Skeletal muscle satellite cell (primary cell): ENCODE results near the gene FOXQ1.
"Not testable (repeated sequence)": the region's sequence is repeated elsewhere in the genome, so short reads cannot be mapped to it uniquely, and the experiment has no call there.

Experiments
- H3K27me3 ChIP-seq: 2 replicates; pipeline ENCODE4 v1.7.0; 2013; ENCODE audit warnings: low read length; ENCODE audit not compliant: control insufficient read depth, insufficient read depth
- H3K36me3 ChIP-seq: 2 replicates; pipeline ENCODE4 v1.7.0; 2013; ENCODE audit warnings: mild to moderate bottlenecking, control low read depth, low read length; ENCODE audit not compliant: insufficient read depth
- H3K4me1 ChIP-seq: 2 replicates; pipeline ENCODE4 v1.7.0; 2013; ENCODE audit warnings: low read length; ENCODE audit not compliant: control insufficient read depth, insufficient read depth
- H3K4me2 ChIP-seq: 2 replicates; pipeline ENCODE4 v1.7.0; 2013; ENCODE audit warnings: mild to moderate bottlenecking, low read length
- H3K4me3 ChIP-seq: 2 replicates; pipeline ENCODE4 v1.7.0; 2013; ENCODE audit warnings: low read length
- H3K9ac ChIP-seq: 2 replicates; pipeline ENCODE4 v1.7.0; 2013; ENCODE audit warnings: mild to moderate bottlenecking, low read depth, low read length, moderate library complexity
- H3K9me3 ChIP-seq: replicated peaks from 2 replicates; pipeline ENCODE4 v1.7.0; 2013; ENCODE audit warnings: mild to moderate bottlenecking, control low read depth, low read length

The FOXQ1 gene

DNA sequence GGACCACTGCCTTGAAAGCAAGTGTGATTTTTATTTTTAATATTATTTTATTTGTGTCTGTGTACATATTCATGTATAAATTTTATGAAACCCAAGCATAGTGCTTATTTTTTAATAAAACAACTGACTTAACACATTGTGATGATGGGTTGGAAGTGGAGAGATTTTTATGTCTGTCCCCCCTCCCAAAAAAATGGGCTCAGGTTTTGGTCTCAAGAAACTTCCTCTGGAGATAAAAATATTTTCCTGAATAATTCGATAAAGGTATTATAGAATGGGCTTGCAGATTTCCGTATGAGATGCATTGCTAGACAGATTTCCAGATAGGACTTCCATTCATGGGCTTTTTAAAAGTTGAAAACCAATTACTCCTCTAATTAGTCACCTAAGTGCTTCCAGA lies 2.7 kb downstream of the FOXQ1 start:
- no peak overlapping the region for H3K4me3 ChIP-seq
- no peak overlapping the region for H3K9ac ChIP-seq
- no peak overlapping the region for H3K4me2 ChIP-seq
- H3K36me3 ChIP-seq = no peaks in the 10 kb centered on the region
- H3K9me3 ChIP-seq = no peaks in the 10 kb centered on the region
- peaks cover 6% of the 10 kb centered on the region for H3K4me1 ChIP-seq
- peaks cover 61% of the 10 kb centered on the region for H3K27me3 ChIP-seq

DNA sequence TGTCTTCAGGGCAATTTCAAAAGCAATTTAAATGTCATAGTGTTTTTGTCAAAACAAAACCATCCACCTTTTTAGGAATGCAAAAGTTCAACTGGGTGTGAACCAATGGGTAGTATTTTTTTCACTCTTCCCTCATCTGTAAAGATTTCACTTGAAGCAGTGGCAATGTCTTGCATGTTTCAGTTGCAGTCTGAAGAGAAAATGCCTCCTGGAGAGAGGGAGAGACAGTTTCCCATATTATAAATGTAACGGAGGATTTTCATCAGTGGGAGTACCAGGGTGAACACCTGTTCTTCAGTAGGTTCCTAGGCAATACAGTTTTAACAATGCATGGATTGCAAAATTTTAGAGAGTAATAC lies 3.3 kb downstream of the FOXQ1 start:
- Histone ChIP-seq H3K4me2 (no peak overlapping the region), H3K4me3 (no peak overlapping the region), H3K27me3 (peaks cover 56% of the 10 kb centered on the region), H3K9me3 (no peaks in the 10 kb centered on the region), H3K4me1 (peaks cover 6% of the 10 kb centered on the region), H3K9ac (no peak overlapping the region), H3K36me3 (no peaks in the 10 kb centered on the region)

DNA sequence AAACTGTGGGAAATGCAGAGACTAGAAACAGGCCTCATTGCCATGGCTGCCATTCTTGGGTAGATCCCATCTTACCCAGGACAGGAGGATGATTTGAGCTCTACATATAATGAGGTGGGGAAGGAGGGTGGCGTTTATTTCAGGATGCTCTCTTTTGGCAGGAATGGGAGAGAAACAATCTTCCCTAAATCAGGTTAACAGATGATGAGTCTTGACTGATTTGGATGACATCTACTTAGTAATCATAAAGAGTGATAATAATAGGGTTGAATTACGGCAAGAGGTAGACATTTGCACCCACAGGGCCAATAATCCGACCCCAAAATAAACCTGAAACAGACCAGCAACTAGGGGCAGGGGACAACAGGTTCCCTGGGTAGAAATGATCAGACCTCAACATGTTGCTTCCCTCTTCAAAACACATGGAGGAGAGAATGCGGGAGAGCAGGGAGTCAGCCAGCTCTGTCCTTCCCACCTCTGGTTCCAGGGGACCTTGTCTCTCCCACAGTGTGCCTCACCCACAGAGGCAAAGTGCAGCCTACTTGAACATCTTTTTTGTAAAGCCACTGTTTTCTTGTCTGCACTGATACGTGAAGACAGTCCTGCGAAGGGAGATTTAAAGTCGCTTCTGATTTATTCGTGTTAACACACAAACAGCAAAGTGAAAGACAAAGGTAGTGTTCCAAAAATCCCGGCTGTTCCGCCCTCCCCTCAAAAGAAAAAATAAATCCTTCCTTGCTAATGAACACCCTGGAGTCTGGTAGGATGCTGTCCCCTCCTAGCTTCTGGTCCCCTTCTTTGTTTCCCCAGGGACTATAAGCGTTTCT lies 3.9 kb downstream of the FOXQ1 start:
- Histone ChIP-seq H3K4me3 (peak overlapping the region; percentile 72), H3K36me3 (no peaks in the 10 kb centered on the region), H3K4me2 (peak overlapping the region; percentile 96), H3K27me3 (peaks cover 50% of the 10 kb centered on the region), H3K9ac (no peak overlapping the region), H3K4me1 (peaks cover 6% of the 10 kb centered on the region), H3K9me3 (no peaks in the 10 kb centered on the region)

DNA sequence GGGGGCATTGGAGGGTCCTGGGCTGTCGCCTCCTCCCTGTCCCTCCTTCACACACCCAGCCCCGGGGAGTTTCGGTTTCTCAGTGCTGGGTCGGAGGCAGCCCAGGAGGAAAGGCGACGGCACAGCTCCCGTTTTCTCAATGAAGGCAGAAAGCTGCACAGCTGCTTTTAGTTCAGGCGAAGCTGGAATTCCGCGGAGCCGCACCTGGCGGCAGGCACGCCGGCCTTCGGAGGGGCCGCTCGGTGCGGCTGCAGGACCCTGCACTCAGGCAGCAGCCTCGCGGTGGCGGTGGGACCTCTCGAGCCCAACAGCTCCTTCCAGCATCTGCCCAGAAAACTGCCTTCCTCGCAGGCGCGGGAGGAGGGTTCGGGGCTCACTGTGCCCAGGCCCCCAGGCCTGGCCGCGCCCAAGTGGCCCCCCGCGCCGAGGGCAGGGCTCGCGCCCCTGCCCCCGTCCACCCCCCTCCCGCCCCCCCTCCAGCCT lies 4.6 kb downstream of the FOXQ1 start:
- H3K9ac ChIP-seq = peak overlapping the region; percentile 41
- H3K4me3 ChIP-seq = peak overlapping the region; percentile 72
- peaks cover 42% of the 10 kb centered on the region for H3K27me3 ChIP-seq
- peaks cover 3% of the 10 kb centered on the region for H3K4me1 ChIP-seq
- H3K4me2 ChIP-seq = peak overlapping the region; percentile 96
- H3K9me3 ChIP-seq = no peaks in the 10 kb centered on the region
- H3K36me3 ChIP-seq = no peaks in the 10 kb centered on the region

DNA sequence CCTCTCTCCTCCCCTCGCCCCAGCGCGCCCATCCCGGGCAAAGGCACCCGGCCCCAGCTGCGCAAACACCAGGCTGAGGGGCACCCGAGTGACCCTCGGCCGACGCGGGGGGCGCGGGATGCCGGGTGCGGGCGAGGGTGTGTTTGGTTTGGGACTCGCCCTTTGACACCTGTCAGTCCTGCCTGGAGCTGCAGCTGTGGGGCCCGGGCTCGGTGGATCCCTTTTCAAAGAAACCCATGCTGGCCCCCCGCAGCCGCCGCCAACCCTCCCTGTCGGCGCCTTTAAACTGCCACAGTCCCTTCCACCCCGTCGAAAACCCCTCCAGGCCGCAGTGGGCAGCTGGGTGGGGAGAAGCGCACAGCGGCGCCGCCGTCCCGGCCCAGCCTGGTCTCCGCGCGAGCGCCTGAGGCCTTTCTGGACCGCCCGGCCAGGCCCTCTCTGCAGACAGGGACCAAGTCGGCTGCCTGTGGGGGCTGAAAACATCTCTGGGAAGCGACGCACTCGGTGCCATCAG lies 5.5 kb downstream of the FOXQ1 start:
- Histone ChIP-seq H3K36me3 (no peaks in the 10 kb centered on the region), H3K9ac (no peak overlapping the region), H3K4me2 (no peak overlapping the region), H3K27me3 (peaks cover 35% of the 10 kb centered on the region), H3K4me1 (no peaks in the 10 kb centered on the region), H3K4me3 (no peak overlapping the region), H3K9me3 (no peaks in the 10 kb centered on the region)

DNA sequence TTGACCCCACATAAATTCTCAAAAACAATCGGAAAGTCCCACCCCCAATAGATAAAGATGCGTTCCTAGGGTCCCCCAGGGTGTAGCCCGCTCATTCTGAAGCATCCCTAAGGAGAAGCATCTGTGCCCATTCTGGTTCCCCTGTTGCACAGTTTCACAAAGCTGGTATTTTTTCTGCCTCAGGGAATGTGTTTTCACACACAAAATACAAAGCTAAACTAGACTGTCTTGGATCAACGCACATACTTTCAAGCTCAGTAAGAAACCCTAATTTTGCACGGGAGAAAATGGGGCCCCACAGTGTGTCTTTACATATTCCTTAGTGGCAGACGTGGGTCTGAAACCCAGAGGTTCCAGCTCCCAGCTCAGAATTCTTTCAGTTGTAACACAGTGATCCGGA lies 6.1 kb downstream of the FOXQ1 start:
- H3K36me3 ChIP-seq = no peaks in the 10 kb centered on the region
- peaks cover 30% of the 10 kb centered on the region for H3K27me3 ChIP-seq
- H3K4me1 ChIP-seq = peaks cover 2% of the 10 kb centered on the region
- no peak overlapping the region for H3K9ac ChIP-seq
- H3K4me3 ChIP-seq = no peak overlapping the region
- H3K4me2 ChIP-seq = no peak overlapping the region
- no peaks in the 10 kb centered on the region for H3K9me3 ChIP-seq

DNA sequence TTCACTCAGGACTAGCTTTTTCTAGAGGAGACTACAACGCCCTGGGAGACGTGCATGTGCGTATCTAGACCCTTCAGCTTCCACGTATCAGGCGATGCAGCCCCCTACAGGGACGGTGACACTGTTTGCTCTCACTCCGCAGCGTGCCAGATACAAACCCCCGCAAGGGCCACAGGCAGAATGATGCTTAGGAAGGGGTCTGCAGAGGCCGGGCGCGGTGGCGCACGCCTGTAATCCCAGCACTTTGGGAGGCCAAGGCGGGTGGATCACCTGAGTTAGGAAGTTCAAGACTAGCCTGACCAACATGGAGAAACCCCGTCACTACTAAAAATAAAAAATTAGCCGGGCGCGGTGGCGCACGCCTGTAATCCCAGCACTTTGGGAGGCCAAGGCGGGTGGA lies 6.7 kb downstream of the FOXQ1 start:
- H3K36me3 ChIP-seq, H3K9ac ChIP-seq, H3K4me2 ChIP-seq, H3K9me3 ChIP-seq, H3K4me1 ChIP-seq, H3K4me3 ChIP-seq: not testable (repeated sequence)
- peaks cover 29% of the 10 kb centered on the region for H3K27me3 ChIP-seq

DNA sequence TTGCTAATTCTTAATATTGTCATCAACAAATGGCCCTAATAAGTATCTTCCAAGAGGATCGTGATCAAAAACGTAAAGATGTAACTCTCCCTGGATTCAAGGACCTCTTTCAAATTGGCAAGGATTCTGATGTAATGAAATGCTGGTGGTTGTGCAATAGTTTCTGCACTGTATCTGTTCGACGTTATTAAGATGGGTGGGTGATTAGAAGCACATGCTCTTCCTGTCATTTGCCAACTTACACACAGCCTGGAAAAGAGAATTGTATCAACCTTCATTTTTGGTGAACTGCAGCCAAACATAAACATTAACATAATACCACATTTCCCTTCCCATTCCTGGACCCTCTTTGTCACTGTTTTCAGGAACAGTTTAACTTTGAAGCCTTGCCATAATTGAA lies 9.8 kb downstream of the FOXQ1 start:
- H3K36me3 ChIP-seq = no peaks in the 10 kb centered on the region
- no peak overlapping the region for H3K4me3 ChIP-seq
- H3K9ac ChIP-seq = no peak overlapping the region
- no peaks in the 10 kb centered on the region for H3K27me3 ChIP-seq
- H3K9me3 ChIP-seq = no peaks in the 10 kb centered on the region
- peaks cover 15% of the 10 kb centered on the region for H3K4me1 ChIP-seq
- no peak overlapping the region for H3K4me2 ChIP-seq

DNA sequence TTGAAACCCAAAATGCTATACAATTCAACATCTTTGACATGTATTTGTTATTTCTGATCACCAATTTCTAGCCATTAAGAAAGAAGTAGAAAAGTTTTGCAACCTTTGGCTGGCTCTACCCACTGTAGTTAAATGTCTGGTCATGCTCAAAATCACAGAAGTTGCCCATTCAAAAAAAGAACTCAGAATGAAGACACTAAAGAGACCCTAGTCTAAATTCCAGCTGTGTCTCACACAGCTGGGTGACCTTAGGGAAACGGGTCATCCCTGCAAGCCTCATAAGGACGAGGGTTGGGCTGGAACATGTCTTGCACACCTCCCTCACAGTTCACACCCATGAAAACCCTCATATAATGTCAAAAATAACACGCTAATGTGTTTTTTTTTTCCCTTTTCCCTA lies 10.3 kb downstream of the FOXQ1 start:
- Histone ChIP-seq H3K4me1 (peaks cover 15% of the 10 kb centered on the region), H3K4me3 (no peak overlapping the region), H3K27me3 (no peaks in the 10 kb centered on the region), H3K36me3 (no peaks in the 10 kb centered on the region), H3K4me2 (no peak overlapping the region), H3K9ac (no peak overlapping the region), H3K9me3 (no peaks in the 10 kb centered on the region)

DNA sequence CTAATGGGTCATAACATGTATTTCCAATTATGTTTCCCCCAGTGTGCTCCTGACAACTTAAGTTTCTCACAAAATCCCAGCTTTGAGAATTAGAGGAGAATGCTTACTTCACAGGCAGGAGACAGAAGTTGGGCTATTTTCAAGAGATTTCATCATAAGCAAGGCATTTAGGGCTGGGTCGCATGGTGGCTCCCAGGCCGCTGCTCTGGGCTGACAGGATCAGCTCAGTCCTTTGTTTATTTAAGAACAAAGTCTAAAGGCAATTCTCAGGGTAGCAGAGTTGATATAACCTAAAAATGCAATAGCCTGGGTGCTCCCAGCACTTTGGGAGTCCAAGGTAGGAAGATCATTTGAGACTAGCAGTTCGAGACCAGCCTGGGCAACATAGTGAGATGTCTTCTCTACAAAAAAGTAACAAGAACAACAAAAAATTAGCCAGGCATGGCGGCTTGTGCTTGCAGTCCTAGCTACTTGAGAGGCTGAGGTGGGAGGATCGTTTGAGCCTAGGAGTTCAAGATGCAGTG lies 10.9 kb downstream of the FOXQ1 start:
- Histone ChIP-seq H3K4me1 (peaks cover 15% of the 10 kb centered on the region), H3K27me3 (no peaks in the 10 kb centered on the region), H3K36me3 (no peaks in the 10 kb centered on the region), H3K4me3 (no peak overlapping the region), H3K9ac (no peak overlapping the region), H3K9me3 (no peaks in the 10 kb centered on the region), H3K4me2 (no peak overlapping the region)

DNA sequence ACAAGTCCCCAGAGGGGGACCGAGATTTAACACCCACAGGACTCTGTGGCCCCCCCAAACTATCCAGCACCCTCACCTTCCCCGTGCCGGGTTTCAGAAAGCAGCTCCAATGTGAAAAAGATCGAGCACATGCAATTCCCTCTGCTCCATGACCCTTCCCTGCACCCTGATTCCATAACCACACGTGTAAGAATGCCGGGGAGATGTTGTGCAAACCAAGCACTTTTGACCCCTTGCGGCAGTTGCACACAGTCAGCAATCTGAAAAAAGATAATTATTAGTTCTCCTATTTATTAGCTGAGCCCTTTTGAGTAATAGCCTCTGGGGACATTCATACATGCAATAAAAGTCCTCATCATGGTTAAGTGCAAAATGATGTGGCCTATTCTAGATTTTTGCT lies 13.0 kb downstream of the FOXQ1 start:
- no peaks in the 10 kb centered on the region for H3K9me3 ChIP-seq
- peak overlapping the region; percentile 48 for H3K4me2 ChIP-seq
- H3K27me3 ChIP-seq = no peaks in the 10 kb centered on the region
- no peak overlapping the region for H3K9ac ChIP-seq
- peaks cover 15% of the 10 kb centered on the region for H3K4me1 ChIP-seq
- no peaks in the 10 kb centered on the region for H3K36me3 ChIP-seq
- no peak overlapping the region for H3K4me3 ChIP-seq
